Caco-2 (cell line): ENCODE results near the gene RCC2. TPM values are rescaled to one million over a fixed set of nuclear protein-coding genes. Genes with fewer than 3 reads are reported as not detected.
A peak's percentile ranks its signal among the peaks of the same experiment; 100 is the strongest.

ENCODE experiments used
- BruUV-seq: library from RNA; stranded (reverse); fragments of 400-500 nt; replicated peaks from 2 replicates; lab custom pipeline; 2021; lab: Mats Ljungman, UMichigan
- CTCF ChIA-PET: fragments of 300-600 bp; sonication (Branson Sonifier 250); formaldehyde crosslinking; loops from one replicate; lab custom pipeline; 2022; ENCODE audit warnings: antibody characterized with exemption; lab: Charles Lee
- POLR2A ChIA-PET: fragments of 300-600 bp; sonication (Branson Sonifier 250); formaldehyde crosslinking; loops from one replicate; lab custom pipeline; 2022; ENCODE audit warnings: antibody characterized with exemption; lab: Charles Lee
- DNase-seq, 2 experiments: peaks; one replicate each; pipeline versions ENCODE4 v3.0.0 to v3.0.0-alpha.2; 2020 to 2022
- H3K27me3 ChIP-seq: replicated peaks from 2 replicates; pipeline ENCODE4 v1.6.0; 2011; ENCODE audit warnings: low read length; ENCODE audit not compliant: control insufficient read depth, insufficient read depth
- H3K36me3 ChIP-seq: 2 replicates; pipeline ENCODE4 v1.5.1; 2011; ENCODE audit warnings: low read length; ENCODE audit not compliant: control insufficient read depth, insufficient read depth
- H3K4me1 ChIP-seq: fragments of 250-450 bp; sonication (Bioruptor Pico); 2 replicates; pipeline ENCODE4 v1.5.1; 2020; ENCODE audit warnings: mild to moderate bottlenecking
- H3K4me3 ChIP-seq: 2 replicates; pipeline ENCODE4 v1.5.1; 2011; ENCODE audit warnings: low read depth, mild to moderate bottlenecking, control low read depth, low read length
- H3K9me3 ChIP-seq: fragments of 250-450 bp; sonication (Bioruptor Pico); 2 replicates; pipeline ENCODE4 v1.5.1; 2020; ENCODE audit warnings: mild to moderate bottlenecking, moderate library complexity
- H3K27ac Mint-ChIP-seq: one replicate; pipeline ENCODE4 v1.8.0; 2022; ENCODE audit warnings: mixed read lengths; ENCODE audit not compliant: unreplicated experiment
- H3K27me3 Mint-ChIP-seq: one replicate; pipeline ENCODE4 v1.8.0; 2022; ENCODE audit warnings: mixed read lengths; ENCODE audit not compliant: insufficient read depth, unreplicated experiment
- H3K36me3 Mint-ChIP-seq: one replicate; pipeline ENCODE4 v1.8.0; 2022; ENCODE audit warnings: mild to moderate bottlenecking, mixed read lengths; ENCODE audit not compliant: insufficient read depth, unreplicated experiment
- H3K4me1 Mint-ChIP-seq: one replicate; pipeline ENCODE4 v1.8.0; 2022; ENCODE audit warnings: low read depth, mixed read lengths; ENCODE audit not compliant: unreplicated experiment
- H3K4me3 Mint-ChIP-seq: one replicate; pipeline ENCODE4 v1.8.0; 2022; ENCODE audit warnings: mild to moderate bottlenecking, moderate library complexity, mixed read lengths; ENCODE audit not compliant: unreplicated experiment
- H3K9me3 Mint-ChIP-seq: one replicate; pipeline ENCODE4 v1.8.0; 2022; ENCODE audit warnings: mixed read lengths; ENCODE audit not compliant: unreplicated experiment
- CTCF ChIP-seq, 2 experiments: fragments of 200-600 bp in 1 of 2; IDR thresholded peaks; 1 replicate in 1 of 2; 2 replicates in 1 of 2; pipeline versions ENCODE4 v1.5.1 to v1.8.0; 2011 to 2022; ENCODE audit warnings: antibody characterized with exemption in 1 of 2, control low read depth in 1 of 2, inconsistent platforms in 1 of 2, low read depth in 1 of 2, low read length in 1 of 2, mild to moderate bottlenecking in 1 of 2, moderate library complexity in 1 of 2; ENCODE audit not compliant: insufficient read depth in 1 of 2, severe bottlenecking in 1 of 2, unreplicated experiment in 1 of 2
- intact Hi-C: fragments of 100-400 bp; cut with micrococcal nuclease; formaldehyde crosslinking; loops from one replicate; pipeline ENCODE4 v1.10.0; 2022; ENCODE audit not compliant: unreplicated experiment
- total RNA-seq: library from RNA; stranded (reverse); gene quantifications from 2 replicates; pipeline ENCODE4 v1.2.3, GENCODE V29; 2022

Gene RCC2
- total RNA-seq, 1 experiment from 2014 or later = 103 TPM

- intact Hi-C loops = loop anchor here (5.0 kb wide), 1 partner anchor 36 kb away; no protein-coding TSS in a partner anchor
- Histone ChIP-seq H3K9me3 (no peaks in the 10 kb centered on the region), H3K36me3 (no peaks in the 10 kb centered on the region), H3K4me1 (peaks cover 21% of the 10 kb centered on the region), H3K4me3 (no peak overlapping the region), H3K27me3 (no peaks in the 10 kb centered on the region)
- peak; percentile 52 to 65 for DNase-seq
- CTCF ChIA-PET = interaction anchor here (0.6 to 1.9 kb wide), 2 partner anchors 11 to 316 kb away, joined by 3 to 5 read pairs; no protein-coding TSS in a partner anchor
- no peaks in the 10 kb centered on the region for H3K27me3 Mint-ChIP-seq
- peak overlapping the region; percentile 85 for H3K4me3 Mint-ChIP-seq
- peaks cover 29% of the 10 kb centered on the region for H3K36me3 Mint-ChIP-seq
- BruUV-seq = no TSS peak
- H3K4me1 Mint-ChIP-seq = peaks cover 16% of the 10 kb centered on the region
- no peak for TF ChIP-seq CTCF (IDR thresholded peaks at IDR 0.05; ENCODE audit: insufficient read depth in 1 of 2, low read depth in 1 of 2, low read length in 1 of 2, severe bottlenecking in 1 of 2, unreplicated experiment in 1 of 2)
- peak overlapping the region; percentile 93 for H3K27ac Mint-ChIP-seq
- H3K9me3 Mint-ChIP-seq = no peaks in the 10 kb centered on the region
- POLR2A ChIA-PET = no interaction called here
Observed at GRCh38 chr1:17441265-17441992, 2.0 kb upstream of the RCC2 start.

GRCh38 chr1:17440827-17441168, 1.3 kb upstream of the RCC2 start:
- H3K4me1 Mint-ChIP-seq = peaks cover 16% of the 10 kb centered on the region
- POLR2A ChIA-PET = no interaction called here
- no peak for TF ChIP-seq CTCF (IDR thresholded peaks at IDR 0.05; ENCODE audit: insufficient read depth in 1 of 2, low read depth in 1 of 2, low read length in 1 of 2, severe bottlenecking in 1 of 2, unreplicated experiment in 1 of 2)
- H3K27me3 Mint-ChIP-seq = no peaks in the 10 kb centered on the region
- intact Hi-C loops = loop anchor here (5.0 kb wide), 1 partner anchor 37 kb away; no protein-coding TSS in a partner anchor
- no peaks in the 10 kb centered on the region for H3K9me3 Mint-ChIP-seq
- H3K36me3 Mint-ChIP-seq = peaks cover 34% of the 10 kb centered on the region
- H3K9me3 ChIP-seq = no peaks in the 10 kb centered on the region
- no peaks in the 10 kb centered on the region for H3K36me3 ChIP-seq
- H3K4me1 ChIP-seq = peaks cover 21% of the 10 kb centered on the region
- CTCF ChIA-PET = interaction anchor here (0.8 to 1.9 kb wide), 2 partner anchors 11 to 224 kb away, joined by 3 to 5 read pairs; no protein-coding TSS in a partner anchor
- H3K4me3 Mint-ChIP-seq = peak overlapping the region; percentile 85
- H3K27ac Mint-ChIP-seq = peak overlapping the region; percentile 93
- no peak overlapping the region for H3K4me3 ChIP-seq
- no peak for DNase-seq
- BruUV-seq = TSS peak; percentile 57
- no peaks in the 10 kb centered on the region for H3K27me3 ChIP-seq

- no peaks in the 10 kb centered on the region for H3K9me3 Mint-ChIP-seq
- no peaks in the 10 kb centered on the region for H3K9me3 ChIP-seq
- no peak for TF ChIP-seq CTCF (IDR thresholded peaks at IDR 0.05; ENCODE audit: insufficient read depth in 1 of 2, low read depth in 1 of 2, low read length in 1 of 2, severe bottlenecking in 1 of 2, unreplicated experiment in 1 of 2)
- TSS peak; percentile 77 for BruUV-seq
- H3K4me1 Mint-ChIP-seq = peaks cover 16% of the 10 kb centered on the region
- H3K27me3 Mint-ChIP-seq = no peaks in the 10 kb centered on the region
- no peak for DNase-seq
- intact Hi-C loops = loop anchor here (5.0 kb wide), 1 partner anchor 37 kb away; no protein-coding TSS in a partner anchor
- peaks cover 21% of the 10 kb centered on the region for H3K4me1 ChIP-seq
- no peaks in the 10 kb centered on the region for H3K27me3 ChIP-seq
- peaks cover 37% of the 10 kb centered on the region for H3K36me3 Mint-ChIP-seq
- ChIA-PET CTCF (interaction anchor here (0.8 to 1.9 kb wide), 2 partner anchors 12 to 224 kb away, joined by 3 to 5 read pairs; no protein-coding TSS in a partner anchor), POLR2A (no interaction called here)
- H3K36me3 ChIP-seq = no peaks in the 10 kb centered on the region
- H3K4me3 Mint-ChIP-seq = peak overlapping the region; percentile 85
- peak overlapping the region; percentile 93 for H3K27ac Mint-ChIP-seq
- peak overlapping the region; percentile 45 for H3K4me3 ChIP-seq
Observed at GRCh38 chr1:17440074-17440826, 773 bp upstream of the RCC2 start.
